ENCODE measurements around the gene WWOX.

The WWOX gene

DNA sequence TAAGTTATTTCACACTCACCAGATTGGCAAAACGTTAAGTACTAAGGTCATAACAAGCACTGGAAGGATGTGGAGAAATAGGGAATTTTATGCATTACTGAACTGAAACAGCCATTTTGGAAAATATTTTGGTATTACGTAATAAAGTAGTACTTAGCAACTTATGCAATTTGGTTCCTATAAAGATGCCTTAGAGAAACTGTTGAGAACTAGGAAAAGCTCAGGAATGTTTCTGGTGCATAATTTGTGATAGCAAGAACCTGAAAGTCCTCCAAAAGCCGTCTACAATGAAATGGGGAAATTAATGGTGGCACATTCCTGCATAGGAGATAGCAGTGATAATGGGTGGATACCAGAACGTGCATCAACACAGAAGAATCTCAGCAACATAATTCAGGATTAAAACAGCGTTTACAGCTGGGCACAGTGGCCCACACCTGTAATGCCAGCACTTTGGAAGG, 472.5 kb downstream of the WWOX start:
- no peak for DNase-seq
- no peak for TF ChIP-seq POLR2A (IDR thresholded peaks at IDR 0.05; ENCODE audit: low read length)
- TF ChIP-seq GATA1 (IDR thresholded peaks at IDR 0.05; ENCODE audit: low read depth, low read length), result no peak

DNA sequence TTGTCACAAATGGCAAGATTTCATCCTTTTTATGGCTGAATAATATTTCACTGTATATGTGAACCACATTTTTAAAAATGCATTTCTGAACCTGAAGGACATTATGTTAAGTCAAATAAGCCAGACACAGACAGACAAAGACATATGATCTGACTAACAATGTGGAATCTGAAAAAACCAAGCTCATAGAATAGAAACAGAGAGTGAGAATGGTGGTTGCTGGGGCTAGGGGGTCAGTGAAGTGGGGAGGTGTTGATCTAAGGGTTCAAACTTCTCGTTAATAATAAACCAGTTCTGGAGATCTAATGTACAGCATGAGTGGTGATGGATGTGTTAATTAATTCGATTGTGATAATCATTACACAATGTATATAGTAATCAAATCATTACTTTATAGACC, 475.1 kb downstream of the WWOX start:
- TF ChIP-seq GATA1 (IDR thresholded peaks at IDR 0.05; ENCODE audit: low read depth, low read length) (no peak), POLR2A (IDR thresholded peaks at IDR 0.05; ENCODE audit: low read length) (no peak)
- no peak for DNase-seq

DNA sequence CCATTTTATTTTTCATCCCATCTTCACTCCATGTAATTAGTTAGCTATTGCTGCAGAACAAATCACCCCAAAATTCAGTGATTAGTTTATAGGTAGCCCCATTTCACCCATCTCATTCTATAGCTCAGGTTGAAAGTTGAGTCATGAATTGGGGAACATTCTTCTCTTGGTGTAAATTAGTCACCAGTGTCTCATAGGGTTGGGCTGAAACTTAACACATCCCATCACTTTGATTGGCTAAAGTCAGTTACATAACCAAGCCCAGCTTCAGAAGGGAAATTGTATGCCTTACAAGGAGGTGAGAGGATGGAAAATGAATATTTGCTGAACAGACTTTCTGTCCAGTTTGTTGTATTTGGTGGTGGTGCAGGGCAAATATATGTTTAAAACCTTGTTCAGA, 477.5 kb downstream of the WWOX start:
- DNase-seq, result no peak
- TF ChIP-seq GATA1 (IDR thresholded peaks at IDR 0.05; ENCODE audit: low read depth, low read length), result no peak
- TF ChIP-seq POLR2A (IDR thresholded peaks at IDR 0.05; ENCODE audit: low read length), result no peak

DNA sequence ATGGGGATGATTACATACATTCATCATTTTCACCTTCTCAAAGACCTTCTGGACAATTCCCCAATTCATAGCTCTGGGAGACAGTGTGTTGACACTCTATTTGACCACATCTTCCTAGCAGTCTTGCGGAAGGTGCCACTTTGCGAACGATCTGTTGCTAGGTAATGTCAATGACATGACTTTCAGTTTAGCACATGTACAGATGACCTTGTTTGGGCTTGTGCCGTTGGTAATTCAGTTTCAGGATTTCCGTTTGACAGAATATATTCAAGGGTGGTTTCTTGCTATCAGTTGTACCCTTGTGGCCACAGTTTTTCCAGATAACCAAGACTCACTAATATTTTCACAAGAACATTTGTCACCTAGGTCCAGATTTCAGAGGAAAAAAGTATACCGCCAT, 478.2 kb downstream of the WWOX start:
- no peak for DNase-seq
- TF ChIP-seq POLR2A (IDR thresholded peaks at IDR 0.05; ENCODE audit: low read length) (no peak), GATA1 (IDR thresholded peaks at IDR 0.05; ENCODE audit: low read depth, low read length) (no peak)

DNA sequence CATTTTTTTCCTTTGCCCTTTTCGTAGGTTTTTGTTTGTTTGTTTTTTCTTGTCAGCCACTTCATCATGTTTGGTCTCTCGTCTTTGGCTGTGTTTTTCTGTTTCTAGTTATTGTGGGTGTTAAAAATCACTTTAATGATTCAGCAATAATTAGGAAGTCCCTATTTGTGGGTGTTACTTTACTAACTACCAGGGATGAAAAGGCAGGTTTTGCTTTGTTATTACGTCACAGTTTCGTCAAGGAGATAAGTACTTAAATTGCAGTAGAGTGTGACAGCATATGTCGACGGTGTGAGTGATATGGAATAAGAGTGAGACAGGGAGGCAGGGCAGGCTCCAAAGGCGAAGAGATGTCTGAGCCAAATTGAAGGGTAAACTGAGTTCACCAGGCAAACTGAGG, 479.6 kb downstream of the WWOX start:
- TF ChIP-seq POLR2A (IDR thresholded peaks at IDR 0.05; ENCODE audit: low read length), result no peak
- TF ChIP-seq GATA1 (IDR thresholded peaks at IDR 0.05; ENCODE audit: low read depth, low read length), result no peak
- no peak for DNase-seq

DNA sequence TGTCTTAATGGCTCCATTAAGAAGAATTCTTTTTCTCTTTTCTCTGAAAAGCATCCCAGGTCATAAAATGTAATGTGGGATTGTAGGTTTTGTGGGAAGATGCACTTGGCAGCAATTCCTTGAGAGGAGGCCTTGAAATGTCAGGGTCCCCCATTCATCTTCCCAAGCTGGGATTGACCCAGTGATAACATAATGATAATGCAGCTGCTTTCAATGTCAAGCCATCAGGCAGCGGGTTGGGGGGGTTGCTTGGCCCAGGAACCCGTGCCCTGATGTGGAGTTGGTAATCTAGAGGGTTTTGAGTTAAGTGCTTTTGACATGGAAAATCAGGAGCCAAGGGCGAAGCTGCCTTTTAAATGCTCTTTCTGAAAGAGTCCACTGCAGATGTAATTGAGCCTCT, 484.0 kb downstream of the WWOX start:
- no peak for TF ChIP-seq POLR2A (IDR thresholded peaks at IDR 0.05; ENCODE audit: low read length)
- no peak for TF ChIP-seq GATA1 (IDR thresholded peaks at IDR 0.05; ENCODE audit: low read depth, low read length)
- DNase-seq, result no peak

DNA sequence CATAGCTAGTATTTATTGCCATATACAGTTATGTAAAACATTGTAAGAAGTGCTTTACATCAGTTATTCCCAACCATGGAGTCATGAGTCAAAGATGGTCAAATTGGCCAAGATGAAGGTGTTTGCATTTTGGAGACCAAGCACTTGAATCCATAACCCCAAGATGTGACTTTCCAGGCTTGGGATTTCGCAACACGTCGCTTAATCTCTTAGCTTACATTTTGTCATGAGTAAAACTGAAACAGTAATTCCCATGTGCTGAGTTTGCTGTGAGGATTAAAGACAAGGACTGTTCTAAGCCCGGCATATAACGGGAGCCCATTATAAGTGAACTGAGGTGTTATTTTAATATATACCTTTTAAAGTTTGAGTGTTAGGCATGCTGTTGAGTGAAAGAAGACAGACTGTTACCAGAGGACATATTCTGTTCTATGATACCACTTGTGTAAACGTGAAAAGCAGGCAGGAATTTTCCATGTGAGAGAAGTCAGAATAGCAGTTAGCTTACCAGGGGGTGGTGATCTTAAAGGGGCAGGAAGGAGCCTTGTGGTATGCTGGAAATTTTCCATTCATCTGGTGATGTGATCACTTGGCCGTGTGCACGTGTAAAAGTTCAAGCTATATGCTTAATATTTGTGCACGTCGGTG, 484.9 kb downstream of the WWOX start:
- TF ChIP-seq POLR2A (IDR thresholded peaks at IDR 0.05; ENCODE audit: low read length) (no peak), GATA1 (IDR thresholded peaks at IDR 0.05; ENCODE audit: low read depth, low read length) (no peak)
- DNase-seq, result no peak

DNA sequence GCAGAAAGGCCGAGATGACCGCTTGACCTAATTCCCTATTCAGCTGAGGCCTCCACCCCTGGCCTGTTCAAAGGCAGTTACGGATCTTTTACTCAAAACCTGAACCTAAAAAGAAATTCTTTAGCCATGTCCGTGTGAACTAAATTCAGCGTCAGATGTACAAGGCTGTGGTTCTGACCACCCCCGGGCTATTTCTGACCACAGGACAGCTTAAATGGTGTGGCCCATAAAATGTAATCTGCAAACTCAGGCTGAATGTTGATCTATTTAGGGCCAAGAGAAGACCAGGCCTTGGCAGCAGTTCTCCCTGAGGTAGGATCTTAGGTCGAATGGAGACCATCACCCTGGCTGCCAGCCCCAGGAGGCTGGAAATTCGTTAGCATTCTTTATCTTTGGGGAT, 485.5 kb downstream of the WWOX start:
- no peak for DNase-seq
- TF ChIP-seq POLR2A (IDR thresholded peaks at IDR 0.05; ENCODE audit: low read length) (no peak), GATA1 (IDR thresholded peaks at IDR 0.05; ENCODE audit: low read depth, low read length) (no peak)

DNA sequence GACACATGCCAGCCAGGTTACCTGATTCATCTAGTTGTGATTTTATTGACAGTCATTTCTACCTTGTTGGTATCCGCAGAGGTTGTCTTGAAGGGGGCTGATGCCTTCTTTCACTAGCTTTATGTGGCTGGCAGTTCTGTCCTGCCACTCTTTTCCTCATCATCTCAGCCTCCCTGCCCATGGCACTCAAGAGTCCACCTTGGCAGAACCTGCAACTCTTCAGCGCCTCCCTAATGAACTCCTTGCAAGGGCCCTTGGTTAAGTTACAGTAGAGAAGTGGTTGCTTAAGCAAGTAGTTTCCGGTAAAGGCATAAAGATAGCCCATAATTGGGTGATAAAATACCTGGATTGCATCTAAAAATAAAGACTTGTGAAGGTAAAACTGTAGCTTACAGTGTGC, 489.9 kb downstream of the WWOX start:
- TF ChIP-seq POLR2A (IDR thresholded peaks at IDR 0.05; ENCODE audit: low read length) (no peak), GATA1 (IDR thresholded peaks at IDR 0.05; ENCODE audit: low read depth, low read length) (no peak)
- DNase-seq, result no peak

DNA sequence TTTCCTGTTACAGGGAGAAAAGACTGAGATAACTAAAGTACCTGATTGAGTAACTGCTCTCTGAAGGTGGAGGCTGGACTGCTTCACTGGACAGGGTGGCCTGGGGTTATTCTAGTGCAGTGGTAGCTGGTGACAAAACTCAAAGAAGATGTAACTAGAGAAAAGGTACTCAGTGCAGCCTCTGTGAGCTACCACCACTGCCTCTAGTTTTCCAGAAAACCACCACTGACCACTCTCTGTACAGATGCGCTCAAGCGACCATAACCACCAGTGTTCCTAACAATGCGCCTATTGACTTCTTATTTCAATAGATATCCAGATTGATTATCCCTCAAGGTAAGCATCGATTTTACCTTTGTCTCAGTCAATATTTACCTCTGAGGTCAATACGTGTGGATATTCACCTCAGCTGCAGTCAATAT, 492.2 kb downstream of the WWOX start:
- TF ChIP-seq POLR2A (IDR thresholded peaks at IDR 0.05; ENCODE audit: low read length), result no peak
- TF ChIP-seq GATA1 (IDR thresholded peaks at IDR 0.05; ENCODE audit: low read depth, low read length), result no peak
- no peak for DNase-seq

DNA sequence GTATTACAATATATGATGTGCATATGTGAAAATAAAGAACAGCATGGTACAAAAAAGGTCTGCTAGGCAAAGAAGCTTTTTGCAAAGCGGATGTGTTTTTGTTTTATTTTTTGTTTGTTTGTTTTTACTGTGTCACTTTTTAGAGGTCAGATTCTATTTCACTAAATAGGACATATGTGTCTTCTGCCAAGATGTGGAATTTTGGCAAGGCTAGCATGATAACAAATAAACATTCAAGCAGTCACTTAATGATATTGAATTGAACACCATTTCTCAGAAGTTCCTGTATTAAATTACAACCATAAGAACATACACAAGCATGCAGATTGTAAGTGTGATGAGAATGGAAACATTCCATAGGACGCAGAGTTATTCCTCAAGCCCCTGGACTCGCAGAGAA, 492.7 kb downstream of the WWOX start:
- no peak for DNase-seq

DNA sequence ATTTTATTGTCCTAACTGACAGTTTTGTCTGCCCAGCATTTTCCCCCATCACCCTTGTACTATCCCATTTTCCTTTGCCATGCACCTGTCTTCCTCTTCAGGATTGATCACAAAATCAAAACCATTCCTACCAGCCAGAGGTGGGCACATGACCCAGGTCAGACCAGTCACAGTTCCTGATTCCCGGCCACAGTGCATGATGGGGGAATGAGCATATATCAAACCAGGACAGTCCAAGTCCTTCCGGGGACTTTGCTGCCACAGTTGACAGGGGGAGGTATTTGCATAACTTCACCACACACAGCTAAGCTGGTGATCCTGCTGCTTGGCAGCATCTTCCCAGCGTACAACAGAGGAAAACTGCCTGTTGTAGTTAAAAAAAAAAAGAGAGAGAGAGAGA, 493.9 kb downstream of the WWOX start:
- DNase-seq, result no peak
- TF ChIP-seq POLR2A (IDR thresholded peaks at IDR 0.05; ENCODE audit: low read length), result no peak
- TF ChIP-seq GATA1 (IDR thresholded peaks at IDR 0.05; ENCODE audit: low read depth, low read length), result no peak

More for the DNA sequence above, 492.7 kb downstream of the WWOX start:
- no peak for TF ChIP-seq GATA1 (IDR thresholded peaks at IDR 0.05; ENCODE audit: low read depth, low read length)
- no peak for TF ChIP-seq POLR2A (IDR thresholded peaks at IDR 0.05; ENCODE audit: low read length)

DNA sequence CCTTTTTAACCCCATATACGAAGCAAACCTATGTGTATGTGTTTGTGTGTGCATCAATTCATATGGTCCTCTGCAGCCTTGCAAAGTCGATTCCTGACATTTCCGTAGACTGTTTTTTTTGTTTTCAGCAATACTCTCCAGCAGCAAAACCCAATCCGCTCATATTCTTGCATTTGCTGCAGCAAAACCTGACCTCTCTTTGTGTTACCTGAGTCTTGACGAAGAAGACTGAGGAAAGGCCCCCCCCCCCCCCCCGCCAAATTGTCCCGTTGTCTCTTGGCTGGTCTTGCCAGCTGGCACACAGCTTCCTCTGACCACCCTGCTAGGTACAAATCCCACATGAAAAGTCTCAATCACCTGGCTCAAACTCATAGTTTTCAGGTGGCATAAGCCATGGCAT, 494.7 kb downstream of the WWOX start:
- DNase-seq, result no peak
- TF ChIP-seq POLR2A (IDR thresholded peaks at IDR 0.05; ENCODE audit: low read length) (no peak), GATA1 (IDR thresholded peaks at IDR 0.05; ENCODE audit: low read depth, low read length) (no peak)

DNA sequence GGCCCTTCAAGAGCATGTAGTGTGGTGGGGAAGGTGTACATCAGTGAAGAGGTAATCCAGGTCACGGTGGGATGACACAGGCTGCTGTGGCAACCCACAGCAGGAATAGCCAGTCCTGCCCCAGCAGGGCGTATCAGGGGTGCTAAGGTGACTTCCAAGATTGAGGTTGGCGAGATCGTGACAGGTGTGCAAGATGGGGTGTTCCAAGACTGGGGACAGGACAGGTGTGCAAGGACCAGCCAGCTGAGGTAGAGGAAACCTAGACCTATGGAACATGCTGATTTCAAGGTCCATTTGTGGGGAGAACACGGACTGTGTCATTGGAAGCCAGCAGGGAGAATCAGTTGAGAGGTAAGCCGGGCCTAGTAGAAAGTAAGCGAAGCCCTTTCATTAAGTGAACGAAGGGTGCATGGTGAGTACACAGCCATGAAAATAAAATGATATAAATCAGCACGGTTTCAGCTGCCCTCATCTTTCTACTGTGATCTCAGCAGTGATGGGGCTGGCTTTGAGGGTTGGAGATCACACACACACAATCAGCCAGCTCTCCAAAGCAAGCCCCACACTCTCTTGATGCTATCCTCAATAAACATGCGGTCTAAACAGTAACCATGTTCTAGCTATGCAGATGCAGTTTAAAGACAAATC, 497.0 kb downstream of the WWOX start:
- TF ChIP-seq GATA1 (IDR thresholded peaks at IDR 0.05; ENCODE audit: low read depth, low read length) (no peak), POLR2A (IDR thresholded peaks at IDR 0.05; ENCODE audit: low read length) (no peak)

DNA sequence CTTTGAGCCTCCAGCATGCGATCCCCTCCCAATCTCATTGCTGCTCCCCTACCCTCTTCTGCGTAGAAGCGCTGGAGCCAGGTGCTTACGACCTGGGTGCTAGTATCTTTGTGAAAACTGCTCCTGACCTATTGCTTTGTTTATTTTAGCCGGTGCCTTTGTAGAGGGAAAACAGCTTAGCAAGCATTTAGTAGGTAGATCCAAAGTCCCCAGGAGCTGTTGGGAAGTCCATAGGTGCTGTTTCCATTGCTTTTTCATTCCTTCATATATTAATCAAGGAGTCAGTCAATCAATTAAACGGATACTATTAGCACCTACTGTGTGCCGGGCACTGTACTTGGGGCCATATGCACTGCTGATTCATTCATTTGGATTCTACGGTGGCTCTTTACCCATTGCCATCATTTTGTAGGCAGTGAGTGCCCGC, 497.6 kb downstream of the WWOX start:
- no peak for DNase-seq
- TF ChIP-seq GATA1 (IDR thresholded peaks at IDR 0.05; ENCODE audit: low read depth, low read length), result no peak
- TF ChIP-seq POLR2A (IDR thresholded peaks at IDR 0.05; ENCODE audit: low read length), result no peak

More for the DNA sequence above, 497.0 kb downstream of the WWOX start:
- DNase-seq, result no peak
